ENCODE data around the gene QKI.
A peak's percentile ranks its signal among the peaks of the same experiment; 100 is the strongest.

QKI gene

GRCh38 chr6:163539101-163539762 is 124.7 kb downstream of the QKI start:
- no peak for DNase-seq

GRCh38 chr6:163543321-163543720 is 128.8 kb downstream of the QKI start:
- no peak for DNase-seq

GRCh38 chr6:163545370-163545769 is 130.9 kb downstream of the QKI start:
- DNase-seq = no peak

GRCh38 chr6:163547287-163547686 is 132.8 kb downstream of the QKI start:
- DNase-seq = no peak

- DNase-seq = no peak
Observed at GRCh38 chr6:163548624-163549023, 134.1 kb downstream of the QKI start.

GRCh38 chr6:163554032-163554431 is 139.5 kb downstream of the QKI start:
- DNase-seq = no peak

- peak; percentile 40 for DNase-seq
Observed at GRCh38 chr6:163554663-163555062, 140.1 kb downstream of the QKI start.

- DNase-seq = no peak
Observed at GRCh38 chr6:163559661-163560060, 145.1 kb downstream of the QKI start.

- DNase-seq = no peak
Observed at GRCh38 chr6:163563318-163563717, 148.8 kb downstream of the QKI start.

GRCh38 chr6:163564534-163564933 is 150.0 kb downstream of the QKI start:
- no peak for DNase-seq

GRCh38 chr6:163565140-163565539 is 150.6 kb downstream of the QKI start:
- DNase-seq = no peak

- DNase-seq = no peak
Observed at GRCh38 chr6:163566056-163566455, 151.5 kb downstream of the QKI start.

GRCh38 chr6:163568275-163568674 is 153.8 kb downstream of the QKI start:
- no peak for DNase-seq

GRCh38 chr6:163570579-163571231 is 156.2 kb downstream of the QKI start:
- DNase-seq = no peak

- DNase-seq = no peak
Observed at GRCh38 chr6:163571730-163572129, 157.2 kb downstream of the QKI start.

GRCh38 chr6:163572612-163573011 is 158.1 kb downstream of the QKI start:
- no peak for DNase-seq

GRCh38 chr6:163573503-163574179 is 159.1 kb downstream of the QKI start:
- DNase-seq = no peak

- DNase-seq = no peak
Observed at GRCh38 chr6:163576114-163576513, 161.6 kb downstream of the QKI start.

- no peak for DNase-seq
Observed at GRCh38 chr6:163577404-163577803, 162.9 kb downstream of the QKI start.

GRCh38 chr6:163579111-163579879 is 164.8 kb downstream of the QKI start:
- no peak for DNase-seq

GRCh38 chr6:163579880-163580295 is 165.4 kb downstream of the QKI start:
- DNase-seq = no peak

- no peak for DNase-seq
Observed at GRCh38 chr6:163580311-163581030, 166.0 kb downstream of the QKI start.

- DNase-seq = no peak
Observed at GRCh38 chr6:163583558-163583957, 169.0 kb downstream of the QKI start.
